ENCODE results near the gene TDRD7. TPM values are rescaled to one million over a fixed set of nuclear protein-coding genes. Genes with fewer than 3 reads are reported as not detected.

Gene TDRD7
- total and polyA plus RNA-seq, 9 of the 15 experiments (the other 6 are each of a cell fraction or from before 2014, with no cell fraction given): 2.2 to 7.7 (median 5.2) TPM

GRCh38 chr9:97366889-97367288 is 45.0 kb upstream of the TDRD7 start:
- intact Hi-C loops (cut with micrococcal nuclease): no loop called here
- H3K9ac ChIP-seq (ENCODE audit: insufficient read depth in 1 of 2, low read depth in 2 of 2, low read length in 2 of 2): no peak overlapping the region
- DNase-seq (ENCODE audit: extremely low read depth in 1 of 4, low spot score in 3 of 4): no peak
- TF ChIP-seq CEBPB (tag; IDR thresholded peaks at IDR 0.05) (0 out of 2 replicates have a peak, but pooled peaks have one; percentile 12), ESRRB (CRISPR knock-in tag; IDR thresholded peaks at IDR 0.05; ENCODE audit: borderline replicate concordance) (no peak), CEBPG (CRISPR knock-in tag; IDR thresholded peaks at IDR 0.05) (no peak), CEBPG (tag; conservative IDR thresholded peaks at IDR 0.05 in 1 of 2, IDR thresholded peaks at IDR 0.05 in 1 of 2) (peak; percentile 29 to 53; a peak in 3 of 4 replicates)
- FAIRE-seq: no peak
- 68% methylated on average over 2 of the region's 2 CpGs for WGBS (ENCODE audit: insufficient coverage, low coverage, missing lambda C conversion rate)
- no peaks in the 10 kb centered on the region for H3K27me3 ChIP-seq (ENCODE audit: control insufficient read depth in 2 of 2, insufficient read depth in 2 of 2, low read length in 2 of 2)
- H3K79me2 ChIP-seq (ENCODE audit: control insufficient read depth, insufficient read depth, low read length): no peaks in the 10 kb centered on the region
- H3K4me1 ChIP-seq (replicated peaks in 1 of 2; ENCODE audit: control insufficient read depth in 2 of 2, insufficient read depth in 2 of 2, low read length in 2 of 2): peaks cover 17 to 18% of the 10 kb centered on the region in 2 experiments
- ChIA-PET POLR2A (interaction anchor here (0.6 kb wide), 1 partner anchor 10 kb away, joined by 3 read pairs; no protein-coding TSS in a partner anchor), CTCF (ENCODE audit: low intra/inter-chr PET ratio) (no interaction called here)
- no peaks in the 10 kb centered on the region for H3K9me1 ChIP-seq (ENCODE audit: control insufficient read depth, insufficient read depth, low read length)
- no peak overlapping the region for H3K27ac ChIP-seq (ENCODE audit: extremely low read depth, low read depth, low read length)
- no peaks in the 10 kb centered on the region for H4K20me1 ChIP-seq (replicated peaks; ENCODE audit: control insufficient read depth, insufficient read depth, low read length)
- no peak for ATAC-seq
- no peak overlapping the region for H3K4me3 ChIP-seq
- H3K9me3 ChIP-seq (replicated peaks; ENCODE audit: control insufficient read depth, insufficient read depth, low read depth, low read length): 0 out of 2 replicates have a peak, but pooled peaks cover 4% of the 10 kb centered on the region
- no TSS peak for BruUV-seq (replicated peaks)
- in situ Hi-C loops (cut with MboI): no loop called here
- no peak overlapping the region for H2AFZ ChIP-seq (ENCODE audit: low read depth, low read length)
- H3K4me2 ChIP-seq (ENCODE audit: insufficient read depth, low read length): no peak overlapping the region
- H3K36me3 ChIP-seq (ENCODE audit: control insufficient read depth, insufficient read depth, low read length): no peaks in the 10 kb centered on the region

GRCh38 chr9:97367729-97368128 is 44.2 kb upstream of the TDRD7 start:
- no TSS peak for BruUV-seq (replicated peaks)
- ChIA-PET POLR2A (interaction anchor here (1.3 kb wide), 1 partner anchor 9 kb away, joined by 3 read pairs; no protein-coding TSS in a partner anchor), CTCF (ENCODE audit: low intra/inter-chr PET ratio) (no interaction called here)
- no peak overlapping the region for H3K4me3 ChIP-seq
- peaks cover 17 to 18% of the 10 kb centered on the region in 2 experiments for H3K4me1 ChIP-seq (replicated peaks in 1 of 2; ENCODE audit: control insufficient read depth in 2 of 2, insufficient read depth in 2 of 2, low read length in 2 of 2)
- no peaks in the 10 kb centered on the region for H3K36me3 ChIP-seq (ENCODE audit: control insufficient read depth, insufficient read depth, low read length)
- H2AFZ ChIP-seq (ENCODE audit: low read depth, low read length): no peak overlapping the region
- no peak overlapping the region for H3K27ac ChIP-seq (ENCODE audit: extremely low read depth, low read depth, low read length)
- no peaks in the 10 kb centered on the region for H3K79me2 ChIP-seq (ENCODE audit: control insufficient read depth, insufficient read depth, low read length)
- H4K20me1 ChIP-seq (replicated peaks; ENCODE audit: control insufficient read depth, insufficient read depth, low read length): no peaks in the 10 kb centered on the region
- no peak overlapping the region for H3K9ac ChIP-seq (ENCODE audit: insufficient read depth in 1 of 2, low read depth in 2 of 2, low read length in 2 of 2)
- H3K9me1 ChIP-seq (ENCODE audit: control insufficient read depth, insufficient read depth, low read length): no peaks in the 10 kb centered on the region
- in situ Hi-C loops (cut with MboI) (no loop called here), intact Hi-C loops (cut with micrococcal nuclease) (no loop called here)
- DNase-seq (ENCODE audit: extremely low read depth in 1 of 4, low spot score in 3 of 4) (no peak), ATAC-seq (no peak), FAIRE-seq (no peak)
- no peaks in the 10 kb centered on the region for H3K27me3 ChIP-seq (ENCODE audit: control insufficient read depth in 2 of 2, insufficient read depth in 2 of 2, low read length in 2 of 2)
- 0 out of 2 replicates have a peak, but pooled peaks cover 4% of the 10 kb centered on the region for H3K9me3 ChIP-seq (replicated peaks; ENCODE audit: control insufficient read depth, insufficient read depth, low read depth, low read length)
- 40% methylated on average over 3 of the region's 3 CpGs for WGBS (ENCODE audit: insufficient coverage, low coverage, missing lambda C conversion rate)
- no peak overlapping the region for H3K4me2 ChIP-seq (ENCODE audit: insufficient read depth, low read length)
- TF ChIP-seq ZNF644 (tag; IDR thresholded peaks at IDR 0.05; ENCODE audit: low read depth): no peak
- TF ChIP-seq KDM2B (CRISPR knock-in tag; IDR thresholded peaks at IDR 0.05): no peak
- TF ChIP-seq ZBTB12 (CRISPR knock-in tag; IDR thresholded peaks at IDR 0.05): no peak
- TF ChIP-seq TAF15 (IDR thresholded peaks at IDR 0.05; ENCODE audit: low read depth, low read length): no peak
- no peak for TF ChIP-seq RHOXF2B (CRISPR knock-in tag; conservative IDR thresholded peaks at IDR 0.05)
- TF ChIP-seq CBFA2T2 (conservative IDR thresholded peaks at IDR 0.05): no peak
- no peak for TF ChIP-seq CREB5 (CRISPR knock-in tag; IDR thresholded peaks at IDR 0.05)
- TF ChIP-seq PATZ1 (CRISPR knock-in tag; IDR thresholded peaks at IDR 0.05; ENCODE audit: borderline replicate concordance): no peak

All from K562 (cell line).